ENCODE data around the gene SPRY4.

- TF ChIP-seq CTCF (conservative IDR thresholded peaks at IDR 0.05 in 1 of 2, IDR thresholded peaks at IDR 0.05 in 1 of 2; ENCODE audit: low read depth in 1 of 2, low read length in 2 of 2) (no peak), EZH2 (IDR thresholded peaks at IDR 0.05; ENCODE audit: low read length, missing control alignments) (no peak)
Observed at GRCh38 chr5:142322403-142322746, 2.4 kb downstream of the SPRY4 start.

Measured in fibroblast of lung (primary cell).